KMS-11 (cell line): ENCODE measurements around the gene PIK3CG.
"Not testable (repeated sequence)": the region's sequence is repeated elsewhere in the genome, so short reads cannot be mapped to it uniquely, and the experiment has no call there.

Source experiments
- H2AFZ ChIP-seq: fragments of 200-600 bp; sonication (generic); 2 replicates; pipeline ENCODE4 v1.6.1; 2016; ENCODE audit warnings: antibody characterized with exemption, mixed run types, low read depth
- H3K27ac ChIP-seq: fragments of 200-600 bp; sonication (generic); 2 replicates; pipeline ENCODE4 v1.6.1; 2016; ENCODE audit warnings: mild to moderate bottlenecking, mixed run types
- H3K27me3 ChIP-seq: fragments of 200-600 bp; sonication (generic); 2 replicates; pipeline ENCODE4 v1.6.1; 2017; ENCODE audit warnings: mild to moderate bottlenecking, low read depth, mixed run types, moderate library complexity; ENCODE audit not compliant: insufficient read depth
- H3K36me3 ChIP-seq: fragments of 200-600 bp; sonication (generic); 2 replicates; pipeline ENCODE4 v1.6.1; 2017; ENCODE audit warnings: mild to moderate bottlenecking, mixed run types; ENCODE audit not compliant: insufficient read depth
- H3K4me1 ChIP-seq: fragments of 200-600 bp; sonication (generic); 2 replicates; pipeline ENCODE4 v1.6.1; 2016; ENCODE audit warnings: mild to moderate bottlenecking, low read depth, mixed run types; ENCODE audit not compliant: poor library complexity, severe bottlenecking
- H3K4me2 ChIP-seq: fragments of 200-600 bp; sonication (generic); 2 replicates; pipeline ENCODE4 v1.7.0; 2016; ENCODE audit warnings: mild to moderate bottlenecking, mixed run types
- H3K4me3 ChIP-seq: fragments of 200-600 bp; sonication (generic); IDR thresholded peaks from 2 replicates; pipeline ENCODE4 v1.6.1; 2017; ENCODE audit warnings: low read depth, low read length, mixed read lengths; ENCODE audit not compliant: insufficient read depth
- H3K79me2 ChIP-seq: fragments of 200-600 bp; sonication (generic); 2 replicates; pipeline ENCODE4 v1.6.1; 2016; ENCODE audit warnings: low read depth, mixed run types; ENCODE audit not compliant: insufficient read depth
- H3K9ac ChIP-seq: fragments of 200-600 bp; sonication (generic); 2 replicates; pipeline ENCODE4 v1.6.1; 2016; ENCODE audit warnings: mild to moderate bottlenecking, mixed run types
- H4K20me1 ChIP-seq: fragments of 200-600 bp; sonication (generic); 2 replicates; pipeline ENCODE4 v1.6.1; 2016; ENCODE audit warnings: mild to moderate bottlenecking, mixed run types; ENCODE audit not compliant: insufficient read depth
- TF ChIP-seq, protein P1 (sequence below): fragments of 200-600 bp; sonication (generic); conservative IDR thresholded peaks from 2 replicates; pipeline ENCODE4 v1.6.1; 2017; ENCODE audit warnings: low read depth, mild to moderate bottlenecking, antibody characterized with exemption, low read length, moderate library complexity, mixed read lengths

PIK3CG gene

DNA sequence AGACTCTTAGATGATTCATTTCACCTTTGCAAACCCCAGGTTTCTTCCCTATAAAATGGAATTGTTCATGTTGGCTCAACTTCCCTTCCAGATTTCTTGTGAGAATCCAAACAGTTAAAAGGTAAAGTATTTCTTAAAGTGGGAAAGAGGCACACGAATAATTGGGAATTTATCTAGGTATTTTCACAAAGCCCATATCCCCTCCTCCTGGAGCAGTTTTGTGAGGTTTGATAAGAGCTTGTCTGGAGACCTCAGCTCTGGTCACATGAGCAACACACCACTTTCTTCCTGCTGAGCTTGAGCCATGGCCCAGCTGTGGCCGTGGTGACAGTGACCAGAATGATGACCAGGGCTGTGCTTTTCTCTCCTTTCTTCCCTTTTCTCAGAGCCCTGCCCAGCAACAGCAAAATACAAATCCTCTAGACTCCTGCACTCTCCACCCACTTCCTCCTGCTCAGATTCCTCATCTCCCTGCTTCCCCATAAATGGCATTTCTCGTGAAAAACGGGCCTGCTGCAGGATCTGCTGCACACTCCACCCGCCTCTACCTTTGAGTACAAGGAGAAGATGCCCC lies 87.7 kb downstream of the PIK3CG start:
- Histone ChIP-seq H3K36me3 (no peaks in the 10 kb centered on the region), H3K4me2 (no peak overlapping the region), H3K4me3 (no peak overlapping the region), H3K9ac (no peak overlapping the region), H3K27me3 (no peaks in the 10 kb centered on the region), H3K79me2 (no peaks in the 10 kb centered on the region), H4K20me1 (no peaks in the 10 kb centered on the region), H3K27ac (no peak overlapping the region), H2AFZ (no peak overlapping the region), H3K4me1 (no peaks in the 10 kb centered on the region)
- TF ChIP-seq, protein P1, sequence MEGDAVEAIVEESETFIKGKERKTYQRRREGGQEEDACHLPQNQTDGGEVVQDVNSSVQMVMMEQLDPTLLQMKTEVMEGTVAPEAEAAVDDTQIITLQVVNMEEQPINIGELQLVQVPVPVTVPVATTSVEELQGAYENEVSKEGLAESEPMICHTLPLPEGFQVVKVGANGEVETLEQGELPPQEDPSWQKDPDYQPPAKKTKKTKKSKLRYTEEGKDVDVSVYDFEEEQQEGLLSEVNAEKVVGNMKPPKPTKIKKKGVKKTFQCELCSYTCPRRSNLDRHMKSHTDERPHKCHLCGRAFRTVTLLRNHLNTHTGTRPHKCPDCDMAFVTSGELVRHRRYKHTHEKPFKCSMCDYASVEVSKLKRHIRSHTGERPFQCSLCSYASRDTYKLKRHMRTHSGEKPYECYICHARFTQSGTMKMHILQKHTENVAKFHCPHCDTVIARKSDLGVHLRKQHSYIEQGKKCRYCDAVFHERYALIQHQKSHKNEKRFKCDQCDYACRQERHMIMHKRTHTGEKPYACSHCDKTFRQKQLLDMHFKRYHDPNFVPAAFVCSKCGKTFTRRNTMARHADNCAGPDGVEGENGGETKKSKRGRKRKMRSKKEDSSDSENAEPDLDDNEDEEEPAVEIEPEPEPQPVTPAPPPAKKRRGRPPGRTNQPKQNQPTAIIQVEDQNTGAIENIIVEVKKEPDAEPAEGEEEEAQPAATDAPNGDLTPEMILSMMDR: no peak

DNA sequence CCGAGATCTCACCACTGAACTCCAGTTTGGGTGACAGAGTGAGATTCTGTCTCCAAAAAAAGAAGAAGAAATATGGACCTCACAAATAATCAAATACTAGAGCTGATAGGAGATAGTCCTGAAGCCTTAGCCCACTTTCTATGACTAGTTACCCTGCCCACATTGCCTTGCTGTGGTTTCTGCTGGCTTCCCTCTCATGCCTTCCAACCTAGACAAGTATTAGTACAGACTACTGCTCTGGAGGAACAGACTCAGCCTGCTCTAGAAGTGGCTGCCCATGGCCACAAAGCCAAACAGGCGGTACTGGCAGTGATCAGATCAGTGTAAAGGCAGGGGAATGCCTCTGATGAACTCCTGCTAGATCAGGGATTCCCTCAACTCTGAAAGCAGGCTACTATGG lies 89.8 kb downstream of the PIK3CG start:
- Histone ChIP-seq H3K36me3 (no peaks in the 10 kb centered on the region), H3K27me3 (no peaks in the 10 kb centered on the region), H3K9ac (no peak overlapping the region), H3K4me3 (no peak overlapping the region), H3K79me2 (no peaks in the 10 kb centered on the region), H4K20me1 (no peaks in the 10 kb centered on the region), H3K4me1 (no peaks in the 10 kb centered on the region), H2AFZ (no peak overlapping the region), H3K27ac (no peak overlapping the region), H3K4me2 (no peak overlapping the region)
- TF ChIP-seq, protein P1: no peak

DNA sequence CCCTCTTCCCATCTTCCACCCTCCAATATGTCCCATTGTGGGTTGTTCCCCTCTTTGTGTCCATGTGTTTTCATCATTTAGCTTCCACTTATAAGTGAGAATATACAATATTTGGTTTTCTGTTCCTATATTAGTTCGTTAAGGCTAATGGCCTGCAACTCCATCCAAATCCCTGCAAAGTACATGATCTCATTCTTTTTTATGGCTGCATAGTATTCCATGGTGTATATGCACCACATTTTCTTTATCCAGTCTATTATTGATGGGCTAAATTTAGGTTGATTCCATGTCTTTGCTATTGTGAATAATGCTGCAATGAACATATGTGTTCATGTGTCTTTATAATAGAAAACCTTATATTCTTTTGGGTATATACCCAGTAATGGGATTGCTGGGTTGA lies 90.8 kb downstream of the PIK3CG start:
- H3K4me3 ChIP-seq, H3K27ac ChIP-seq, H3K27me3 ChIP-seq, H3K4me2 ChIP-seq, H3K36me3 ChIP-seq, H2AFZ ChIP-seq, H4K20me1 ChIP-seq, H3K4me1 ChIP-seq, H3K9ac ChIP-seq, H3K79me2 ChIP-seq: not testable (repeated sequence)
